Hepatocyte (in vitro differentiated cells): ENCODE measurements around the gene ERBB4. TPM values are rescaled to one million over a fixed set of nuclear protein-coding genes. Genes with fewer than 3 reads are reported as not detected.
A peak's percentile ranks its signal among the peaks of the same experiment; 100 is the strongest.

Experiments used
- DNase-seq: peaks from one replicate; pipeline ENCODE4 v3.0.0-alpha.2; 2016; ENCODE audit warnings: low spot score
- H2AFZ ChIP-seq: fragments of 200-600 bp; sonication (generic); 2 replicates; pipeline ENCODE4 v1.6.0; 2016; ENCODE audit warnings: antibody characterized with exemption, mild to moderate bottlenecking
- H3K27ac ChIP-seq: fragments of 200-600 bp; sonication (generic); 2 replicates; pipeline ENCODE4 v1.5.1; 2016; ENCODE audit warnings: mild to moderate bottlenecking
- H3K27me3 ChIP-seq: fragments of 200-600 bp; sonication (generic); 2 replicates; pipeline ENCODE4 v1.6.1; 2016
- H3K36me3 ChIP-seq: fragments of 200-600 bp; sonication (generic); replicated peaks from 2 replicates; pipeline ENCODE4 v1.5.1; 2016; ENCODE audit warnings: low read depth; ENCODE audit not compliant: insufficient read depth
- H3K4me1 ChIP-seq: fragments of 200-600 bp; sonication (generic); 2 replicates; pipeline ENCODE4 v1.5.1; 2016; ENCODE audit warnings: mild to moderate bottlenecking, moderate library complexity; ENCODE audit not compliant: insufficient read depth
- H3K4me2 ChIP-seq: fragments of 200-600 bp; sonication (generic); 2 replicates; pipeline ENCODE4 v1.6.0; 2016
- H3K4me3 ChIP-seq: fragments of 200-600 bp; sonication (generic); 2 replicates; pipeline ENCODE4 v1.5.1; 2016; ENCODE audit warnings: mild to moderate bottlenecking
- H3K79me2 ChIP-seq: fragments of 200-600 bp; sonication (generic); 2 replicates; pipeline ENCODE4 v1.6.0; 2017; ENCODE audit warnings: mild to moderate bottlenecking
- H3K9me2 ChIP-seq: fragments of 200-600 bp; sonication (generic); replicated peaks from 2 replicates; pipeline ENCODE4 v1.6.0; 2017; ENCODE audit warnings: mild to moderate bottlenecking; ENCODE audit not compliant: insufficient read depth
- H3K9me3 ChIP-seq: fragments of 200-600 bp; sonication (generic); 2 replicates; pipeline ENCODE4 v1.5.1; 2016; ENCODE audit warnings: low read depth, mild to moderate bottlenecking
- H4K20me1 ChIP-seq: fragments of 200-600 bp; sonication (generic); 2 replicates; pipeline ENCODE4 v1.6.0; 2016; ENCODE audit warnings: mild to moderate bottlenecking; ENCODE audit not compliant: insufficient read depth, poor library complexity, severe bottlenecking
- EZH2 ChIP-seq: fragments of 200-600 bp; sonication (generic); IDR thresholded peaks from 2 replicates; pipeline ENCODE4 v1.6.1; 2016; ENCODE audit warnings: antibody characterized with exemption, mild to moderate bottlenecking, borderline replicate concordance
- EZH2phosphoT487 ChIP-seq: fragments of 200-600 bp; sonication (generic); IDR thresholded peaks from one replicate; pipeline ENCODE4 v1.6.1; 2018; ENCODE audit warnings: antibody characterized with exemption, mild to moderate bottlenecking, low read depth, moderate library complexity; ENCODE audit not compliant: unreplicated experiment, severe bottlenecking
- WGBS: methylation state at CpG from one replicate; pipeline ENCODE4 v1.1.6; 2016; ENCODE audit warnings: low lambda C conversion rate; ENCODE audit errors: missing lambda C conversion rate; 5-methylcytosine and 5-hydroxymethylcytosine counted together
- polyA plus RNA-seq: library from polyadenylated mRNA; unstranded; fragments of >200 nt; fragmentation: Nextera tagmentation; extraction: Ambion mirVana; gene quantifications from 2 replicates; pipeline ENCODE4 v1.2.1, GENCODE V29; 2016
- total RNA-seq: library from RNA; depleted of rRNA; stranded (reverse); fragments of >200 nt; gene quantifications from 2 replicates; pipeline ENCODE4 v1.2.3, GENCODE V29; 2014
- TF ChIP-seq, protein P1 (sequence below): fragments of 200-600 bp; sonication (generic); IDR thresholded peaks from 2 replicates; pipeline ENCODE4 v1.5.1; 2016; ENCODE audit warnings: antibody characterized with exemption, mild to moderate bottlenecking; ENCODE audit not compliant: poor library complexity

Gene ERBB4
- total and polyA plus RNA-seq, 2 experiments from 2014 or later = 3.4 to 3.9 TPM

- H2AFZ ChIP-seq = no peak overlapping the region
- H3K79me2 ChIP-seq = no peaks in the 10 kb centered on the region
- H3K9me3 ChIP-seq = no peaks in the 10 kb centered on the region
- H3K4me3 ChIP-seq = no peak overlapping the region
- TF ChIP-seq EZH2phosphoT487 (no peak), EZH2 (no peak)
- TF ChIP-seq, protein P1, sequence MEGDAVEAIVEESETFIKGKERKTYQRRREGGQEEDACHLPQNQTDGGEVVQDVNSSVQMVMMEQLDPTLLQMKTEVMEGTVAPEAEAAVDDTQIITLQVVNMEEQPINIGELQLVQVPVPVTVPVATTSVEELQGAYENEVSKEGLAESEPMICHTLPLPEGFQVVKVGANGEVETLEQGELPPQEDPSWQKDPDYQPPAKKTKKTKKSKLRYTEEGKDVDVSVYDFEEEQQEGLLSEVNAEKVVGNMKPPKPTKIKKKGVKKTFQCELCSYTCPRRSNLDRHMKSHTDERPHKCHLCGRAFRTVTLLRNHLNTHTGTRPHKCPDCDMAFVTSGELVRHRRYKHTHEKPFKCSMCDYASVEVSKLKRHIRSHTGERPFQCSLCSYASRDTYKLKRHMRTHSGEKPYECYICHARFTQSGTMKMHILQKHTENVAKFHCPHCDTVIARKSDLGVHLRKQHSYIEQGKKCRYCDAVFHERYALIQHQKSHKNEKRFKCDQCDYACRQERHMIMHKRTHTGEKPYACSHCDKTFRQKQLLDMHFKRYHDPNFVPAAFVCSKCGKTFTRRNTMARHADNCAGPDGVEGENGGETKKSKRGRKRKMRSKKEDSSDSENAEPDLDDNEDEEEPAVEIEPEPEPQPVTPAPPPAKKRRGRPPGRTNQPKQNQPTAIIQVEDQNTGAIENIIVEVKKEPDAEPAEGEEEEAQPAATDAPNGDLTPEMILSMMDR = no peak
- H3K4me2 ChIP-seq = no peak overlapping the region
- 33% methylated on average over 1 of the region's 1 CpG for WGBS
- no peaks in the 10 kb centered on the region for H4K20me1 ChIP-seq
- no peaks in the 10 kb centered on the region for H3K9me2 ChIP-seq
- no peaks in the 10 kb centered on the region for H3K4me1 ChIP-seq
- no peaks in the 10 kb centered on the region for H3K27me3 ChIP-seq
- H3K36me3 ChIP-seq = no peaks in the 10 kb centered on the region
- peak; percentile 7 for DNase-seq
- H3K27ac ChIP-seq = no peak overlapping the region
Observed at GRCh38 chr2:212176151-212176550, 362.5 kb downstream of the ERBB4 start.

DNA sequence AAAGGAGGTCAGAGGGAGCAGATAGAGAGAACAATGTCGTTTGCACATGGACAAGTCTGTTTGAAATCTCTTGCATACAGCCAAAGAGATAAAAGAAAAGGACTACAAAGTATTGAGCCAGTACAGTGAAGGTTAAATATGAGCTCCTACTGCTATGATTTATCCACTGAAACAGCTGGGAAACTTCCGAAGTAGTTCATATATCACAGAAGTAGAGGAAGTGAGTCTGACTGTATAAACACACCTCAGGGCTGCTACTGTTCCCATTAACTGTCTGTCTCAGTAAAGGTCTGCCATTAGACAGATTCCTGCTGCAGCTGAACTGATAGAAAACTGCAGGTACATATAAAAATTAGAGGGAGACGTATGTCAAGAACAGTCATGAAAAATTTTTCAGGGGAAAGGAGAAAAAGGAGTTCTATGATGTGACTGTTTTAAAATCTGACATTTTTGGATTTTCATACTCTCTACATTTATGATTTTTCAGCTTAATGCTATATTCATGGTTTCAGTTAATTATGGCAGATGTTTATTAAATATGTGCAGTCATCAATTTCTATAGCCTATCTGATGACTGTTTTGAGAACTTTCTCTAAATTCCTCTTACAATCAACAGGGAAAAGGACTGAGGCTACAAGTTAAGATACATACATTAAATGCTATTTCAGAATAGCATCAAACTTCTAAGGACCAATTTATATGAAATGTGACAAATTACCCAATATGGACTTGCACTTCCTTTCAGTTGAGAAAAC, 364.7 kb downstream of the ERBB4 start:
- Histone ChIP-seq H3K27me3 (no peaks in the 10 kb centered on the region), H3K79me2 (no peaks in the 10 kb centered on the region), H3K9me3 (no peaks in the 10 kb centered on the region), H4K20me1 (no peaks in the 10 kb centered on the region), H3K4me1 (no peaks in the 10 kb centered on the region), H3K9me2 (no peaks in the 10 kb centered on the region), H3K4me2 (no peak overlapping the region), H3K4me3 (no peak overlapping the region), H2AFZ (no peak overlapping the region), H3K36me3 (no peaks in the 10 kb centered on the region), H3K27ac (no peak overlapping the region)
- no peak for DNase-seq
- 30% methylated on average over 3 of the region's 3 CpGs for WGBS
- no peak for TF ChIP-seq EZH2phosphoT487
- no peak for TF ChIP-seq EZH2
- TF ChIP-seq, protein P1 = no peak

GRCh38 chr2:212173331-212173730, 365.3 kb downstream of the ERBB4 start:
- H3K9me2 ChIP-seq = no peaks in the 10 kb centered on the region

More at GRCh38 chr2:212173331-212173730, 365.3 kb downstream of the ERBB4 start:
- no peak for TF ChIP-seq EZH2
- TF ChIP-seq, protein P1 = no peak
- no peak for TF ChIP-seq EZH2phosphoT487
- H3K4me2 ChIP-seq = no peak overlapping the region
- H3K36me3 ChIP-seq = no peaks in the 10 kb centered on the region
- no peaks in the 10 kb centered on the region for H3K4me1 ChIP-seq
- H3K79me2 ChIP-seq = no peaks in the 10 kb centered on the region
- no peaks in the 10 kb centered on the region for H3K9me3 ChIP-seq
- H3K4me3 ChIP-seq = no peak overlapping the region
- WGBS = 50% methylated on average over 1 of the region's 1 CpG
- no peak for DNase-seq
- H2AFZ ChIP-seq = no peak overlapping the region
- no peaks in the 10 kb centered on the region for H4K20me1 ChIP-seq
- H3K27ac ChIP-seq = no peak overlapping the region
- no peaks in the 10 kb centered on the region for H3K27me3 ChIP-seq
